SW 1271 (cell line): ENCODE data around the gene ATF1.
A peak's percentile ranks its signal among the peaks of the same experiment; 100 is the strongest.
"Not testable (repeated sequence)": the region's sequence is repeated elsewhere in the genome, so short reads cannot be mapped to it uniquely, and the experiment has no call there.

Experiments used
- DNase-seq, 2 experiments: peaks; one replicate each; lab custom pipeline; 2025; lab: John Stamatoyannopoulos, UW

ATF1 gene

GRCh38 chr12:50753232-50753769 is 10.6 kb upstream of the ATF1 start:
- DNase-seq, result no peak

- DNase-seq, result peak; percentile 44 to 54
These were observed 589 bp downstream of the ATF1 start for GRCh38 chr12:50764286-50765094.

GRCh38 chr12:50765095-50765911 is 1.4 kb downstream of the ATF1 start:
- peak; percentile 40 to 79 for DNase-seq

GRCh38 chr12:50768391-50768790 is 4.5 kb downstream of the ATF1 start:
- no peak for DNase-seq

GRCh38 chr12:50768813-50769212 is 4.9 kb downstream of the ATF1 start:
- not testable (repeated sequence) for DNase-seq

- DNase-seq, result no peak
These were observed 7.5 kb downstream of the ATF1 start for GRCh38 chr12:50771409-50771808.

GRCh38 chr12:50772470-50772869 is 8.6 kb downstream of the ATF1 start:
- no peak for DNase-seq

- DNase-seq, result no peak
These were observed 9.0 kb downstream of the ATF1 start for GRCh38 chr12:50772877-50773276.

GRCh38 chr12:50775251-50775650 is 11.3 kb downstream of the ATF1 start:
- no peak for DNase-seq

GRCh38 chr12:50776749-50777728 is 13.1 kb downstream of the ATF1 start:
- DNase-seq, result no peak

- DNase-seq, result no peak
These were observed 15.0 kb downstream of the ATF1 start for GRCh38 chr12:50778663-50779590.

GRCh38 chr12:50780013-50780412 is 16.1 kb downstream of the ATF1 start:
- no peak for DNase-seq

- no peak for DNase-seq
These were observed 20.6 kb downstream of the ATF1 start for GRCh38 chr12:50784501-50784900.

GRCh38 chr12:50785406-50786001 is 21.6 kb downstream of the ATF1 start:
- peak in 1 of 2 experiments; percentile 28 for DNase-seq

- peak; percentile 93 to 100 for DNase-seq
These were observed 22.8 kb downstream of the ATF1 start for GRCh38 chr12:50786498-50787231.

- DNase-seq, result no peak
These were observed 23.7 kb downstream of the ATF1 start for GRCh38 chr12:50787618-50788017.

- DNase-seq, result peak in 1 of 2 experiments; percentile 53
These were observed 24.7 kb downstream of the ATF1 start for GRCh38 chr12:50788561-50788960.

- no peak for DNase-seq
These were observed 26.2 kb downstream of the ATF1 start for GRCh38 chr12:50790081-50790480.

GRCh38 chr12:50799908-50800307 is 36.0 kb downstream of the ATF1 start:
- no peak for DNase-seq
